HEK293T (cell line): ENCODE data around the gene WWOX.

Experiments
- CTCF ChIA-PET: fragments of 350-600 bp; formaldehyde crosslinking; extraction: SDS; loops from one replicate; lab custom pipeline; 2021; ENCODE audit warnings: antibody characterized with exemption, inconsistent platforms; lab: Yijun Ruan, JAX
- POLR2A ChIA-PET: fragments of 350-600 bp; formaldehyde crosslinking; extraction: SDS; loops from one replicate; lab custom pipeline; 2020; ENCODE audit warnings: antibody characterized with exemption, inconsistent platforms; lab: Yijun Ruan, JAX
- DNase-seq: peaks from one replicate; pipeline ENCODE4 v3.0.0; 2012; ENCODE audit warnings: mixed read lengths; ENCODE audit errors: extremely low spot score
- ARNT ChIP-seq: fragments of 450-650 bp; IDR thresholded peaks from 2 replicates; pipeline ENCODE4 v1.6.1; 2017; ENCODE audit warnings: mild to moderate bottlenecking
- BHLHE40 ChIP-seq: fragments of 450-650 bp; IDR thresholded peaks from 2 replicates; pipeline ENCODE4 v1.6.1; 2016; ENCODE audit warnings: mild to moderate bottlenecking, moderate library complexity, borderline replicate concordance
- CTBP1 ChIP-seq: fragments of 450-650 bp; IDR thresholded peaks from 2 replicates; pipeline ENCODE4 v1.6.1; 2016; ENCODE audit warnings: borderline replicate concordance
- ELF4 ChIP-seq: fragments of 450-650 bp; IDR thresholded peaks from 2 replicates; pipeline ENCODE4 v1.6.1; 2017; ENCODE audit warnings: antibody characterized with exemption
- FOXA1 ChIP-seq: fragments of 450-650 bp; IDR thresholded peaks from 2 replicates; pipeline ENCODE4 v1.6.1; 2016; ENCODE audit warnings: mild to moderate bottlenecking
- FOXK2 ChIP-seq: fragments of 450-650 bp; IDR thresholded peaks from 2 replicates; pipeline ENCODE4 v1.6.1; 2016; ENCODE audit warnings: mild to moderate bottlenecking
- FOXM1 ChIP-seq: fragments of 450-650 bp; IDR thresholded peaks from 2 replicates; pipeline ENCODE4 v1.6.1; 2017; ENCODE audit warnings: mild to moderate bottlenecking, borderline replicate concordance
- HDGF ChIP-seq: fragments of 450-650 bp; IDR thresholded peaks from 2 replicates; pipeline ENCODE4 v1.6.1; 2017; ENCODE audit warnings: antibody characterized with exemption, borderline replicate concordance
- L3MBTL2 ChIP-seq: fragments of 450-650 bp; conservative IDR thresholded peaks from 2 replicates; pipeline ENCODE4 v1.6.1; 2016; ENCODE audit warnings: mild to moderate bottlenecking
- LEF1 ChIP-seq: fragments of 450-650 bp; IDR thresholded peaks from 2 replicates; pipeline ENCODE4 v1.6.1; 2017; ENCODE audit warnings: mild to moderate bottlenecking, borderline replicate concordance
- NFRKB ChIP-seq: fragments of 450-650 bp; IDR thresholded peaks from 2 replicates; pipeline ENCODE4 v1.6.1; 2016; ENCODE audit warnings: mild to moderate bottlenecking, moderate library complexity
- SP1 ChIP-seq: fragments of 450-650 bp; IDR thresholded peaks from 2 replicates; pipeline ENCODE4 v1.6.1; 2017
- SUZ12 ChIP-seq: fragments of 450-650 bp; IDR thresholded peaks from 2 replicates; pipeline ENCODE4 v1.6.1; 2016; ENCODE audit warnings: mild to moderate bottlenecking
- TARDBP ChIP-seq: fragments of 450-650 bp; IDR thresholded peaks from 2 replicates; pipeline ENCODE4 v1.6.1; 2016
- ZNF384 ChIP-seq: fragments of 450-650 bp; IDR thresholded peaks from 2 replicates; pipeline ENCODE4 v1.6.1; 2016
- TF ChIP-seq, protein P1 (sequence below): fragments of 450-650 bp; IDR thresholded peaks from 2 replicates; pipeline ENCODE4 v1.6.1; 2016

WWOX gene

GRCh38 chr16:79182616-79183015, 1083.2 kb downstream of the WWOX start:
- TF ChIP-seq ZNF384, result no peak
- no peak for TF ChIP-seq CTBP1
- TF ChIP-seq FOXM1, result no peak
- no peak for TF ChIP-seq FOXK2
- TF ChIP-seq ELF4, result no peak
- no peak for TF ChIP-seq NFRKB
- no peak for TF ChIP-seq LEF1
- no peak for TF ChIP-seq TARDBP
- TF ChIP-seq BHLHE40, result no peak
- TF ChIP-seq SP1, result no peak
- TF ChIP-seq SUZ12, result no peak
- TF ChIP-seq, protein P1, sequence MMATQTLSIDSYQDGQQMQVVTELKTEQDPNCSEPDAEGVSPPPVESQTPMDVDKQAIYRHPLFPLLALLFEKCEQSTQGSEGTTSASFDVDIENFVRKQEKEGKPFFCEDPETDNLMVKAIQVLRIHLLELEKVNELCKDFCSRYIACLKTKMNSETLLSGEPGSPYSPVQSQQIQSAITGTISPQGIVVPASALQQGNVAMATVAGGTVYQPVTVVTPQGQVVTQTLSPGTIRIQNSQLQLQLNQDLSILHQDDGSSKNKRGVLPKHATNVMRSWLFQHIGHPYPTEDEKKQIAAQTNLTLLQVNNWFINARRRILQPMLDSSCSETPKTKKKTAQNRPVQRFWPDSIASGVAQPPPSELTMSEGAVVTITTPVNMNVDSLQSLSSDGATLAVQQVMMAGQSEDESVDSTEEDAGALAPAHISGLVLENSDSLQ, result no peak
- TF ChIP-seq L3MBTL2, result no peak
- POLR2A ChIA-PET, result no interaction called here
- no peak for DNase-seq
- CTCF ChIA-PET, result no interaction called here

DNA sequence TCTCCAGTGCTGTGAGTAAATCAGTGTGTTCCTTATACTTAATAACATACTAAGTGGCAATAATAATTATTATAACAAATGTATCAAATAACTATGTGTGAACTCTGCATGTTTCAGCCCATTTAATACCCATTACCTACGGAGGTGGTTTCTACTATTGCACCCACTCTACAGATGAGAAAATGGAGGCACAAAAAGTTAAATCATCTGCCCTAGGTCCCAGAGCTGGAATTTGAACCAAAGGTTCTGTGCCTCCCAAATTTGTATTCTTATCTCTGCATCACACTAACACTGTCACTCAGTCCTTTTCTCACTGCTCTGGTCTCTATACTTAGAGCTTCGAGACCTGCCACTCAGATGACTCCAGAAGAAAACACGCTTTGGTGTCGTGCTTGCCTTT, 1084.1 kb downstream of the WWOX start:
- ChIA-PET CTCF (no interaction called here), POLR2A (no interaction called here)
- no peak for TF ChIP-seq L3MBTL2
- no peak for TF ChIP-seq LEF1

DNA sequence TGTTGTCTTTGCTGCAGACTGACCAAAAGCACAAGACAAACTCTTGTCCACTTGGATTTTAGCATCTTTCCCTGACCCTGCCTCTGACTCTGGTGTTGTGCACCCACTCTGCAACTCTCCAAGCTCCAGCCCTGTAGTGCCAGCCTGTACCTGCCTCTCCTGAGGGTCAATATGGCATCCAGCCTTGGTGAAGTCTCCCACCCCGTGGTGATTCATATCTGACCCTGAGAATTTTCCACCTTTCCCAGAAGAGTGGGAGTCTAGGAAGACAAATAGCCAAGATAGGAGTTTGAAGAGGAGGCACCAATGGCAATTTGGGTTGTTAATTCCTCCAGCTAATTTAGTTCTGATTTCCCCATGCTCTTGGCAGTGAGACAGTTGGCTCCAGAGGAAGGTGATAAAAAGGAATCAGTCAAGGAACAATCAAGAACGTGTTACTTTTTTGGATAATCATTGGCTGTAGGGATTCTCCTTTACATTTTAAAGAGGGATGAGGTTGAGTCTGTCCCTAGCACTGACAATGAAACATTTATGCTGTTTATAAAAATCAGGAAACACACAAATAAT, 1085.1 kb downstream of the WWOX start:
- TF ChIP-seq SUZ12 (no peak), ELF4 (no peak), CTBP1 (no peak), NFRKB (no peak), SP1 (no peak), HDGF (no peak), LEF1 (no peak), FOXK2 (no peak), FOXA1 (no peak), L3MBTL2 (no peak), TARDBP (no peak), ZNF384 (no peak)
- no peak for DNase-seq
- ChIA-PET CTCF (no interaction called here), POLR2A (no interaction called here)

More for the DNA sequence above, 1084.1 kb downstream of the WWOX start:
- no peak for DNase-seq

- no peak for TF ChIP-seq SP1
- no peak for TF ChIP-seq FOXA1
- TF ChIP-seq, protein P1, result no peak
- TF ChIP-seq ZNF384, result no peak
- no peak for DNase-seq
- ChIA-PET POLR2A (no interaction called here), CTCF (no interaction called here)
Observed at GRCh38 chr16:79185711-79186110, 1086.3 kb downstream of the WWOX start.

GRCh38 chr16:79186196-79186595, 1086.7 kb downstream of the WWOX start:
- TF ChIP-seq CTBP1, result no peak
- TF ChIP-seq FOXA1, result no peak
- no peak for TF ChIP-seq FOXM1
- no peak for TF ChIP-seq ZNF384
- no peak for TF ChIP-seq HDGF
- no peak for TF ChIP-seq ARNT
- no peak for TF ChIP-seq LEF1
- no peak for TF ChIP-seq TARDBP
- no peak for TF ChIP-seq L3MBTL2
- TF ChIP-seq NFRKB, result no peak
- TF ChIP-seq, protein P1, result no peak
- TF ChIP-seq SUZ12, result no peak
- TF ChIP-seq BHLHE40, result no peak
- no peak for TF ChIP-seq FOXK2
- TF ChIP-seq SP1, result no peak
- no peak for TF ChIP-seq ELF4
- CTCF ChIA-PET, result interaction anchor here (0.7 kb wide), 1 partner anchor 1888 kb away, joined by 3 read pairs; no protein-coding TSS in a partner anchor
- POLR2A ChIA-PET, result no interaction called here
- DNase-seq, result no peak

GRCh38 chr16:79188115-79188738, 1088.8 kb downstream of the WWOX start:
- no peak for DNase-seq
- CTCF ChIA-PET, result no interaction called here
- no peak for TF ChIP-seq FOXK2
- TF ChIP-seq, protein P1, result no peak
- no peak for TF ChIP-seq L3MBTL2
- TF ChIP-seq SP1, result no peak
- TF ChIP-seq ZNF384, result no peak
- no peak for TF ChIP-seq ELF4
- no peak for TF ChIP-seq SUZ12
- no peak for TF ChIP-seq CTBP1
- TF ChIP-seq FOXA1, result no peak
- TF ChIP-seq LEF1, result no peak
- no peak for TF ChIP-seq TARDBP
- no peak for TF ChIP-seq HDGF
- POLR2A ChIA-PET, result no interaction called here
